Neural cell (in vitro differentiated cells): ENCODE data around the gene FADS3. TPM values are rescaled to one million over a fixed set of nuclear protein-coding genes. Genes with fewer than 3 reads are reported as not detected.

Experiments
- H2AFZ ChIP-seq: fragments of 200-600, 300-800 bp; sonication (generic), shearing (Covaris generic); 2 replicates; pipeline ENCODE4 v1.6.0; 2014; ENCODE audit warnings: low read depth, mild to moderate bottlenecking, antibody characterized with exemption, low read length, moderate library complexity
- H3F3A ChIP-seq: fragments of 200-600 bp; shearing (Covaris generic); 2 replicates; pipeline ENCODE4 v1.6.1; 2016; ENCODE audit warnings: mild to moderate bottlenecking, moderate library complexity, mixed read lengths, antibody characterized with exemption, low read length; ENCODE audit not compliant: insufficient read depth, poor library complexity, severe bottlenecking
- H3K27ac ChIP-seq: fragments of 200-600, 300-800 bp; sonication (generic), shearing (Covaris generic); 2 replicates; pipeline ENCODE4 v1.5.1; 2014; ENCODE audit warnings: mild to moderate bottlenecking, low read length, moderate library complexity
- H3K27me3 ChIP-seq: fragments of 300-800, 200-600 bp; sonication (generic), shearing (Covaris generic); 2 replicates; pipeline ENCODE4 v1.6.0; 2014; ENCODE audit warnings: mild to moderate bottlenecking, low read depth, low read length, moderate library complexity; ENCODE audit not compliant: insufficient read depth
- H3K36me3 ChIP-seq: fragments of 300-800, 200-600 bp; sonication (generic), shearing (Covaris generic); 2 replicates; pipeline ENCODE4 v1.5.1; 2014; ENCODE audit warnings: mild to moderate bottlenecking, antibody characterized with exemption, low read length, moderate library complexity; ENCODE audit not compliant: insufficient read depth
- H3K4me2 ChIP-seq: fragments of 300-800, 200-600 bp; sonication (generic), shearing (Covaris generic); 2 replicates; pipeline ENCODE4 v1.6.0; 2014; ENCODE audit warnings: mild to moderate bottlenecking, low read length
- H3K4me3 ChIP-seq: fragments of 300-800, 200-600 bp; sonication (generic), shearing (Covaris generic); 2 replicates; pipeline ENCODE4 v1.5.1; 2014; ENCODE audit warnings: mild to moderate bottlenecking, low read length, moderate library complexity
- H3K79me2 ChIP-seq: fragments of 200-600 bp; shearing (Covaris generic); replicated peaks from 2 replicates; pipeline ENCODE4 v1.6.0; 2014; ENCODE audit warnings: mild to moderate bottlenecking, low read length, moderate library complexity; ENCODE audit not compliant: insufficient read depth
- H3K9ac ChIP-seq: fragments of 300-800, 200-600 bp; sonication (generic), shearing (Covaris generic); 2 replicates; pipeline ENCODE4 v1.6.1; 2016; ENCODE audit warnings: mild to moderate bottlenecking, low read length, mixed read lengths
- H3K9me2 ChIP-seq: fragments of 200-600 bp; shearing (Covaris generic); 2 replicates; pipeline ENCODE4 v1.6.1; 2016; ENCODE audit warnings: mild to moderate bottlenecking, low read length, mixed read lengths; ENCODE audit not compliant: insufficient read depth
- H3K9me3 ChIP-seq: fragments of 200-600, 300-800 bp; sonication (generic), shearing (Covaris generic); 2 replicates; pipeline ENCODE4 v1.6.1; 2016; ENCODE audit warnings: mild to moderate bottlenecking, mixed run types, low read length, moderate library complexity, mixed read lengths
- H4K20me1 ChIP-seq: fragments of 200-600 bp; shearing (Covaris generic); 2 replicates; pipeline ENCODE4 v1.6.1; 2016; ENCODE audit warnings: mild to moderate bottlenecking, mixed run types; ENCODE audit not compliant: insufficient read depth
- EP300 ChIP-seq: fragments of 450-650 bp; conservative IDR thresholded peaks from 2 replicates; pipeline ENCODE4 v1.6.1; 2014; ENCODE audit warnings: antibody characterized with exemption, mild to moderate bottlenecking, moderate library complexity; ENCODE audit not compliant: poor library complexity, severe bottlenecking
- EZH2 ChIP-seq: fragments of 200-600, 300-800 bp; shearing (Covaris generic), sonication (generic); IDR thresholded peaks from 2 replicates; pipeline ENCODE4 v1.6.1; 2014; ENCODE audit warnings: antibody characterized with exemption, low read length, borderline replicate concordance, mild to moderate bottlenecking; ENCODE audit not compliant: insufficient read depth, poor library complexity, severe bottlenecking
- MXI1 ChIP-seq: fragments of 450-650 bp; conservative IDR thresholded peaks from 2 replicates; pipeline ENCODE4 v1.6.1; 2014; ENCODE audit warnings: antibody characterized with exemption, mild to moderate bottlenecking; ENCODE audit not compliant: poor library complexity, severe bottlenecking
- POLR2AphosphoS5 ChIP-seq: IDR thresholded peaks from 2 replicates; pipeline ENCODE4 v1.6.1; 2012
- RAD21 ChIP-seq: fragments of 450-650 bp; conservative IDR thresholded peaks from 2 replicates; pipeline ENCODE4 v1.6.1; 2014; ENCODE audit warnings: antibody characterized with exemption, mild to moderate bottlenecking, moderate library complexity
- SMC3 ChIP-seq: fragments of 450-650 bp; conservative IDR thresholded peaks from 2 replicates; pipeline ENCODE4 v1.6.1; 2014; ENCODE audit warnings: antibody characterized with exemption, mild to moderate bottlenecking, moderate library complexity; ENCODE audit not compliant: poor library complexity
- TAF1 ChIP-seq: IDR thresholded peaks from 2 replicates; pipeline ENCODE4 v1.6.1; 2012; ENCODE audit warnings: low read depth
- polyA plus RNA-seq: library from polyadenylated mRNA; depleted of rRNA; stranded (reverse); fragments of >200 nt; gene quantifications from 2 replicates; pipeline ENCODE4 v1.2.3, GENCODE V29; 2014
- TF ChIP-seq, protein P1 (sequence below): fragments of 450-650 bp; IDR thresholded peaks from 2 replicates; pipeline ENCODE4 v1.5.1; 2014; ENCODE audit warnings: antibody characterized with exemption, mild to moderate bottlenecking, moderate library complexity; ENCODE audit not compliant: poor library complexity, severe bottlenecking
- TF ChIP-seq, protein P2 (sequence below): IDR thresholded peaks from 2 replicates; pipeline ENCODE4 v1.6.1; 2012; ENCODE audit warnings: borderline replicate concordance

FADS3 gene
- polyA plus RNA-seq, 1 donor from 2014 or later = 35.4 TPM

DNA sequence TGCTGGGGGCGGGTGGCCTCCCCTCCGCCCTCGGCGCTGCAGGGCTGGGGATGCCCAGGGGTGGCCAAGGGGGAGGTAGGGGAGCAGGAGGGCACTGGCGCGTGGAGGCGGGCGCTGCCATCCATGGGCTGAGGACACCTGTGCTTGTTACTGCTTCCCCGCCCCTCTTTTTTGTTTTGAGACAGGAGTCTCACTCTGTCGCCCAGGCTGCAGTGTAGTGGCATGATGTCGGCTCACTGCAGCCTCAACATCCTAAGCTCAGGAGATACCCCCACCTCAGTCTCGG is 683 bp upstream of the FADS3 start:
- no peak overlapping the region for H3K4me2 ChIP-seq
- H3K9ac ChIP-seq = peak overlapping the region; percentile 67
- H4K20me1 ChIP-seq = no peaks in the 10 kb centered on the region
- no peaks in the 10 kb centered on the region for H3F3A ChIP-seq
- H3K9me2 ChIP-seq = no peaks in the 10 kb centered on the region
- no peak overlapping the region for H3K27ac ChIP-seq
- H3K4me3 ChIP-seq = peak overlapping the region; percentile 93
- H2AFZ ChIP-seq = no peak overlapping the region
- TF ChIP-seq RAD21 = no peak
- TF ChIP-seq, protein P1, sequence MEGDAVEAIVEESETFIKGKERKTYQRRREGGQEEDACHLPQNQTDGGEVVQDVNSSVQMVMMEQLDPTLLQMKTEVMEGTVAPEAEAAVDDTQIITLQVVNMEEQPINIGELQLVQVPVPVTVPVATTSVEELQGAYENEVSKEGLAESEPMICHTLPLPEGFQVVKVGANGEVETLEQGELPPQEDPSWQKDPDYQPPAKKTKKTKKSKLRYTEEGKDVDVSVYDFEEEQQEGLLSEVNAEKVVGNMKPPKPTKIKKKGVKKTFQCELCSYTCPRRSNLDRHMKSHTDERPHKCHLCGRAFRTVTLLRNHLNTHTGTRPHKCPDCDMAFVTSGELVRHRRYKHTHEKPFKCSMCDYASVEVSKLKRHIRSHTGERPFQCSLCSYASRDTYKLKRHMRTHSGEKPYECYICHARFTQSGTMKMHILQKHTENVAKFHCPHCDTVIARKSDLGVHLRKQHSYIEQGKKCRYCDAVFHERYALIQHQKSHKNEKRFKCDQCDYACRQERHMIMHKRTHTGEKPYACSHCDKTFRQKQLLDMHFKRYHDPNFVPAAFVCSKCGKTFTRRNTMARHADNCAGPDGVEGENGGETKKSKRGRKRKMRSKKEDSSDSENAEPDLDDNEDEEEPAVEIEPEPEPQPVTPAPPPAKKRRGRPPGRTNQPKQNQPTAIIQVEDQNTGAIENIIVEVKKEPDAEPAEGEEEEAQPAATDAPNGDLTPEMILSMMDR = peak; percentile 11
- no peaks in the 10 kb centered on the region for H3K79me2 ChIP-seq
- H3K36me3 ChIP-seq = no peaks in the 10 kb centered on the region
- peaks cover 10% of the 10 kb centered on the region for H3K27me3 ChIP-seq
- no peaks in the 10 kb centered on the region for H3K9me3 ChIP-seq

GRCh38 chr11:61890529-61891330 is 615 bp downstream of the FADS3 start:
- no peaks in the 10 kb centered on the region for H3K9me2 ChIP-seq
- H3K4me3 ChIP-seq = peak overlapping the region; percentile 93
- no peaks in the 10 kb centered on the region for H3K36me3 ChIP-seq
- H3K27me3 ChIP-seq = peaks cover 10% of the 10 kb centered on the region
- peak overlapping the region; percentile 67 for H3K9ac ChIP-seq
- H3K4me2 ChIP-seq = peak overlapping the region; percentile 5
- no peaks in the 10 kb centered on the region for H3K79me2 ChIP-seq
- H3K27ac ChIP-seq = no peak overlapping the region
- peak overlapping the region; percentile 51 for H2AFZ ChIP-seq
- TF ChIP-seq, protein P2, sequence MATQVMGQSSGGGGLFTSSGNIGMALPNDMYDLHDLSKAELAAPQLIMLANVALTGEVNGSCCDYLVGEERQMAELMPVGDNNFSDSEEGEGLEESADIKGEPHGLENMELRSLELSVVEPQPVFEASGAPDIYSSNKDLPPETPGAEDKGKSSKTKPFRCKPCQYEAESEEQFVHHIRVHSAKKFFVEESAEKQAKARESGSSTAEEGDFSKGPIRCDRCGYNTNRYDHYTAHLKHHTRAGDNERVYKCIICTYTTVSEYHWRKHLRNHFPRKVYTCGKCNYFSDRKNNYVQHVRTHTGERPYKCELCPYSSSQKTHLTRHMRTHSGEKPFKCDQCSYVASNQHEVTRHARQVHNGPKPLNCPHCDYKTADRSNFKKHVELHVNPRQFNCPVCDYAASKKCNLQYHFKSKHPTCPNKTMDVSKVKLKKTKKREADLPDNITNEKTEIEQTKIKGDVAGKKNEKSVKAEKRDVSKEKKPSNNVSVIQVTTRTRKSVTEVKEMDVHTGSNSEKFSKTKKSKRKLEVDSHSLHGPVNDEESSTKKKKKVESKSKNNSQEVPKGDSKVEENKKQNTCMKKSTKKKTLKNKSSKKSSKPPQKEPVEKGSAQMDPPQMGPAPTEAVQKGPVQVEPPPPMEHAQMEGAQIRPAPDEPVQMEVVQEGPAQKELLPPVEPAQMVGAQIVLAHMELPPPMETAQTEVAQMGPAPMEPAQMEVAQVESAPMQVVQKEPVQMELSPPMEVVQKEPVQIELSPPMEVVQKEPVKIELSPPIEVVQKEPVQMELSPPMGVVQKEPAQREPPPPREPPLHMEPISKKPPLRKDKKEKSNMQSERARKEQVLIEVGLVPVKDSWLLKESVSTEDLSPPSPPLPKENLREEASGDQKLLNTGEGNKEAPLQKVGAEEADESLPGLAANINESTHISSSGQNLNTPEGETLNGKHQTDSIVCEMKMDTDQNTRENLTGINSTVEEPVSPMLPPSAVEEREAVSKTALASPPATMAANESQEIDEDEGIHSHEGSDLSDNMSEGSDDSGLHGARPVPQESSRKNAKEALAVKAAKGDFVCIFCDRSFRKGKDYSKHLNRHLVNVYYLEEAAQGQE = no peak
- no peak for TF ChIP-seq EZH2
- peak; percentile 13 for TF ChIP-seq EP300
- peak; percentile 56 for TF ChIP-seq SMC3
- TF ChIP-seq MXI1 = peak; percentile 70
- TF ChIP-seq POLR2AphosphoS5 = no peak
- TF ChIP-seq RAD21 = peak; percentile 23
- TF ChIP-seq TAF1 = no peak
- TF ChIP-seq, protein P1 = peak; percentile 53
- H3K9me3 ChIP-seq = no peaks in the 10 kb centered on the region
- H4K20me1 ChIP-seq = no peaks in the 10 kb centered on the region
- H3F3A ChIP-seq = no peaks in the 10 kb centered on the region
